Stimulated activated CD4-positive, alpha-beta T cell treated with anti-CD3 and anti-CD28 coated beads, Interleukin-12 subunit alpha, Interleukin-12 subunit beta, amount 100 ng/mL, for 4 hours (primary cell): ENCODE data around the gene FSTL3.
A peak's percentile ranks its signal among the peaks of the same experiment; 100 is the strongest.
"Not testable (repeated sequence)": the region's sequence is repeated elsewhere in the genome, so short reads cannot be mapped to it uniquely, and the experiment has no call there.

Experiments used
- DNase-seq: peaks from one replicate; pipeline ENCODE4 v3.0.0-alpha.2; 2020

Gene FSTL3

GRCh38 chr19:676339-677105, at the start of gene FSTL3:
FSTL3 (plus strand) TSS chr19:676392; CDS start chr19:676424, 32 bp downstream.
- no peak for DNase-seq

- DNase-seq = not testable (repeated sequence)
Measured at GRCh38 chr19:626566-626965, 49.6 kb upstream of the FSTL3 start.

DNA sequence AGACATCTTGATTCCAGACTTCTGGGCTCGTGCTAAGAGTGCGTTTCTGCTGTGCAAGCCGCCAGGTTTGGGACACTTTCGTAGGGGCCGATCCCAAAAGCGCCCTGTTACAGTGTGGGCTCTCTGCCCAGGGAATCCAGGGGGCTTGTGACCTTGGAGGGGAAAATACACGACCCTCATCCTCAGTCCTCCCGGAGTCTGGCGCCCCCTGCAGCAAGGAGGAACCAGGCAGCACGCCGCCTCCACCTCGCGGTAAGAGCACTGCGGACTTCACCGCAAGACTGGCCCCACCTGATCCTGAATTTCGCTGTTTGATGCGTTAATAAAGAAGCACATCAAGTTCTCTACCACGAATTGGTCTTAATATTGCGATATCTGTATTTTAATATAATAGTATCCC, 48.0 kb upstream of the FSTL3 start:
- DNase-seq = no peak

- DNase-seq = not testable (repeated sequence)
Measured at GRCh38 chr19:629515-629914, 46.7 kb upstream of the FSTL3 start.

GRCh38 chr19:629961-630714, 46.1 kb upstream of the FSTL3 start:
- DNase-seq = no peak

- DNase-seq = peak; percentile 35
Measured at GRCh38 chr19:632579-633067, 43.6 kb upstream of the FSTL3 start.

DNA sequence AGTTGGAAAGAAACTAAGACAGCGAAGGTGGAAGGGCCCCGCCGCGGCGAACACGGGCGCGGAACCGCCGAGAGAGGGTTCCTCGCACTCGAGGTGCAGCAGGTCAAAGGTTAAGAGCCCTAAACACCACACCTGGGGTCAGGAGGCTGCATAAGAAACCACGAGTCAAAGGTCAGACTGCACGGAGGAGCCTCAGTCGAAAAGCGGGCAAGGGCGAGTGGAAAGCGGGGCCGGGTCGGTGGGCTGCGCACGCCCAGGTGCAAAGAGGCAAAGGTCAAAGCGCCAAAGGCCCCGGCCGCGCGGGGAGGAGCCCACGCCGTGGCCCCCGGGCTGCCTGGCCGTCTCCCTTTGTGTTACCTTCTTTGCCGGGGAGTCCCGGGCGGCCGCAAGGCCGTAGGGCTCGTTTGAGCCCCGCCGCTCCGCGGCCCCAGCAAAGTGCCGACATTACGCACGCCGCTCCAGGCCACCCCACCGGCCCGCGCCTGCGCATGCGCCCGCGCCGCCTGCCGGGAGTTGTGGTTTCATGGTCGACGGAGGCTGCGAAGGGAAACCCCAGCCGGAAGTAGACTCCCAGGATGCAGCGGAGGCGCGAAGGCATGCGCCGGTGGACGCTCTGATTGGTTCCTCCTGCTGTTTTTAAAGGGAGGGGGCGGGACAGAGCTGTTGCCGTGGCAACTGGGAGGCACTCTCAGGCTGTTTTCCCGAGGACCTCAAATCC, 43.0 kb upstream of the FSTL3 start, which contains the start of gene POLRMT:
Gene POLRMT (minus strand): TSS at position 470 of the 718 bp plus-strand sequence. CDS start 25 bp downstream, at position 445.
- peak; percentile 93 for DNase-seq

GRCh38 chr19:633786-634639, 42.2 kb upstream of the FSTL3 start:
- DNase-seq = no peak

DNA sequence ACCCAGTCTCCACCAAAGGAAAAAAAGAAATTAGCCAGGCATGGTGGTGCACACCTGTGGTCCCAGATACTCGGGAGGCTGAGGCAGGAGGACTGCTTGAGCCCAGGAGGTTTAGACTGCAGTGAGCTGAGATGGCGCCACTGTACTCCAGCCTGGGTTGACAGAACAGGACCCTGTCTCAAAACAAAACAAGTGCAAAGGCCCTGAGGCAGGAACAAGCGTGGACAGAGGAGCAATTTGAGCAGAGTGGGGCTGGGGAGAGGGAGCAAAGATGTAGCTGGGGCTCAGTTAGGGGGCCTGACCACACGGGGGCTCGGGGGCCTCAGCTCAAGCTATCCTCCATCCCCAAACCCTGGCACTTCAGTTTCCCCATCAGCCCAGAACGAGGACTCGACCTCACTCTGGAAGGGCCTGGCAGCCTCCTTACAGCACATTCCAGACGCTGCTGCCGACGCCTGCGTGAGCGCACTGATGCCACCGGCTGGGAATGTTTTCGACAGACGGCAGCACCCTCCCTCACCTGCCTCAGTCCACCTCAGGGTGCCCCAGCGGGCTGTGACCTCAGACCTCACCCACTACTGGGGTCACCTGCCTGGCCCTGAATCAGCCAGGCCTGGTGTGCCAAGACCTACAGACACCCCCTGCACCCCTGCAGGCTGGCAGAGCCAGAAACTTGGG, 41.1 kb upstream of the FSTL3 start:
- DNase-seq = no peak

DNA sequence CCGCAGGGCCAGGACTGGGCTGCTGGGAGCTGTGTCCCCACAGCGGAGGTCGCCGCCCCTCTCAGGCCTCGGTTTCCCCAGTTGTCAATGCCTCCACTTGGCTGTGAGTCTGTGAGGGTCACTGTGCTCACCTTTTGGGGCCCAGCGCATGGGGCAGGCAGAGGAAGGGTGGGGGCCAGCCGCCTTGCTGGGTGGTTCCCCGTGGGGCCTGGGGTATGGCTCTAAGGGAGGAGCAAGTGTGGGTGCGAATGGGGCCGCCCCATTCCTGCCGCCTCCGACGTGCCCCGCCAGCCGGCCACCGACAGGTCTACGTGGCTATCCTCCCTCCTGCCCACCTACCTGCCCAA, 37.3 kb upstream of the FSTL3 start:
- DNase-seq = no peak

GRCh38 chr19:639253-640160, 36.7 kb upstream of the FSTL3 start, which contains the start of gene FGF22:
FGF22 (plus strand) TSS chr19:639879; CDS start chr19:639926, 47 bp downstream.
- peak; percentile 96 for DNase-seq

GRCh38 chr19:640161-640558, 36.0 kb upstream of the FSTL3 start:
- no peak for DNase-seq

DNA sequence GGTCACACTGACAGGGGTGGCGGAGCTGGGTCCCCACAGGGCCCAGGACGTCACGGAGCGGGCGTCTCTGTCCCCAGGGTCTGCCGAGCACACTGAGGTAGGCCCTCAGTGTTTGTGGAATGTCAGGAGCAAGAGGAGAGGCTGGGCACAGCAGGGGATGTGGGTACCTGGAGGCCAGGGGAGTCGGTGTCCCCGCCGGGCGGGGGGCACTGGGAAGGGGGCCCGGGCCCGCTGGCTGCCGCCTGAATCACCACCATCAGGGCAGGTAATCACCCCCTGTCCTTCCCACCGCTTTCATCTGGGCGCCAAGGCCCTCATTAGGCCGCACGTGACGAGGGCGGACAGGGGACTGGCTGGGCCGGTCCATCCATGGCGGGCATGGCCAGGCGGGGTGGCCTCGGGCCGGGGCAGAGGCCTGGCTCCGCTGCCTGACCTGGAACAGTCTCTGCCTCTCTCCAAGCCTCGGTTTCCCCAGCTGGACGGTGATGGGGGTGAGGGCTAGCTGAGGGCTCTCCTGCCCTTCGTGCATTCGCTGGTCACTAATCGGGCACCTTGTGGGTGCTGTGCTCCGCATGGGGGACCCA, 35.5 kb upstream of the FSTL3 start:
- DNase-seq = no peak

DNA sequence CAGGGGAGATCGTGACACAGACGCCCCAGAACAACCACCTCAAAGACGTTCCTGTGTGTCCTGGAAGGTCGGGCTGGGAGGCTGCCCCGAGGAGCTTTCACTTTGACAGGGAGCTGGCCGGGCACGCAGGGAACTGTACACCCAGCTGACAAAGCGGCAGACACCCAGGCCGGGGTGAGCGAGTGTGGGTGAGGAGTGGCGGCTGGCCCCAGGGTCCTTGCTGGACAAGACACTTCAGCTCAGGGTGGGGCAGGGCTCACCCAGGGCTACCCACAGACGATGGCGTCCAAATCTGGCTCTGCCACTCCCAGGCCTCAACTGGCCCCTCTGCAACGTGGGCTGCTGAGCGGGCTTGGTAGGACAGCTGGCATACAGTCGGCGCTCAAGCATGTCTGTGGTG, 34.5 kb upstream of the FSTL3 start:
- no peak for DNase-seq

GRCh38 chr19:642767-643727, 33.1 kb upstream of the FSTL3 start:
- no peak for DNase-seq

DNA sequence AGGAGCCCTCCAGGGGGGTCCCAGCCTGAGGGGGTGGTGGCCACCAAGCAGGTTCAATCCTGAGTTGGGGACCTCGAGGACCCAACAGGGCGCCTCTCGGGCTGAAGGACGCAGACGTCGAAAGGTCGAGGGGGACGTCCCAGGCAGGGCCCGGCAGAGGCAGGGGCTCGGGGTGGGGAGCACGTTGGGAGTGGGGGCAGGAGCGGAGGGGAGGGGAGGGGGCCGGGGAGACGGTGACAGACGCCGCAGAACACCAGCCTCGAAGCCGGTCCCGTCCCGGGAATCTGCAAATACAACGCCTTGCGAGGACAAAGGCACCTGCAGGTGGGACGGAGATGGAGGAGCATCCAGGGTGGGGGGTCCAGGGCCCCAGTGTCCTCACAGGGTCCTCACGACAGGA, 32.5 kb upstream of the FSTL3 start:
- DNase-seq = no peak

- no peak for DNase-seq
Measured at GRCh38 chr19:644363-644762, 31.8 kb upstream of the FSTL3 start.

DNA sequence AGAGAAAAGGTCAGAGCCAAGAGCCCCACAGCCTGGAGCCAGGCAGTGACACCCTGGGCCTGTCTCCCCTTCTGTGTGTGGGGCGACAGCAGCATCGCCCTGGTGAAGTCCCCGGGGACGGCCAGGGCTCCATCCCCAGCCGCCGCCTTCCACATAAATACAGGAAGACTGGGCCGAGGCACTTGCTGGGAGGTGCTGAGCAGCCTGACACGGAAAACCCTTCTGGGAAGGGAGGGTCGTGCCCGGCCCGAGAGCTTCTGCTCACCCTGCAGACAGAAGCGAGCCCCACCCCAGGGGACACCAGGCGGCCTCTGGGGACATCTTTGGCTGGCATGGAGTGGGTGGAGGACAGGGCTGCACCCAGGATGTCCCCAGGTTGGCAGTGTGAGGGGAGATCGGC, 31.4 kb upstream of the FSTL3 start:
- no peak for DNase-seq
